Adrenal gland (tissue), 5 donors: Measurements from ENCODE around the gene AFM.

ENCODE experiments used
- CTCF ChIP-seq, 6 experiments: fragments of 450-650 bp in 4 of 6; fragments of 200-600 bp in 2 of 6; sonication (generic) in 1 of 6; IDR thresholded peaks; 1 replicate in 5 of 6; 2 replicates in 1 of 6; pipeline versions ENCODE4 v1.5.1 to v1.8.0; 2016 to 2021; ENCODE audit warnings: antibody characterized with exemption in 6 of 6, mild to moderate bottlenecking in 2 of 6, moderate library complexity in 1 of 6
- POLR2A ChIP-seq, 2 donors: fragments of 450-650 bp; IDR thresholded peaks; one replicate each; pipeline ENCODE4 v1.6.1; 2017; ENCODE audit warnings: antibody characterized with exemption in 2 of 2, mild to moderate bottlenecking in 2 of 2, moderate library complexity in 1 of 2
- donor health status: DM: no; HTN: no; CAD: no.

- TF ChIP-seq POLR2A (IDR thresholded peaks at IDR 0.05) (no peak), CTCF (IDR thresholded peaks at IDR 0.05) (no peak)
Observed at GRCh38 chr4:73448448-73449203, 32.9 kb upstream of the AFM start.
